H7 (cell line): Measurements from ENCODE around the gene DPEP3. TPM values are rescaled to one million over a fixed set of nuclear protein-coding genes. Genes with fewer than 3 reads are reported as not detected.
"Not testable (repeated sequence)": the region's sequence is repeated elsewhere in the genome, so short reads cannot be mapped to it uniquely, and the experiment has no call there.

ENCODE experiments used
- DNase-seq: peaks from one replicate; pipeline ENCODE4 v3.0.0; 2012
- H3K27me3 ChIP-seq: 2 replicates; pipeline ENCODE4 v1.6.0; 2011; ENCODE audit warnings: mild to moderate bottlenecking, low read length; ENCODE audit not compliant: control insufficient read depth, insufficient read depth
- H3K36me3 ChIP-seq: replicated peaks from 2 replicates; pipeline ENCODE4 v1.5.1; 2011; ENCODE audit warnings: low read length; ENCODE audit not compliant: control insufficient read depth, insufficient read depth
- H3K4me3 ChIP-seq: 2 replicates; pipeline ENCODE4 v1.5.1; 2011; ENCODE audit warnings: low read depth, mild to moderate bottlenecking, control low read depth, low read length, moderate library complexity; ENCODE audit not compliant: insufficient read depth
- total RNA-seq: library from RNA; depleted of rRNA; stranded (reverse); fragments of >200 nt; shearing (Covaris generic); gene quantifications from 2 replicates; pipeline ENCODE4 v1.2.3, GENCODE V29; 2014

The DPEP3 gene
- total RNA-seq, 1 experiment from 2014 or later: 0.03 TPM

DNA sequence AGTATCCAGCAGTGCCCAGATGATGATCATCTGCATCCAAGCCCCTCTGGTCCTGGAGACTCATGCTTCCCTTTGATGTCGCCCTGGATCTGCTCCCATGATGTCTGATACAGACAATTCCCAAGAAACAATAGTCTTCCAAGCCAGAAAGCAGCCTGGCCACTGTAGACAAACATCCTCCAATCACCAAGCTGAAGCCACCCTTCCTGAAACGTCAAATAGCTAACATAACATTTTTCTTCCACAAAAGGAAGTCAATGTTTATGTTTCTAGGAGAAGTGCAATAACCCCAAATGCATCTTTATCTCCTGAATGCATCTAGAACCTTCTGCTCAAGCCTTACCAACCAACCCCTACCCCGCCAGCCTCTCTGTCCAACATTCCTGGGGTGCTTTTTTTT, 20.2 kb upstream of the DPEP3 start:
- Histone ChIP-seq H3K4me3 (no peak overlapping the region), H3K27me3 (no peaks in the 10 kb centered on the region), H3K36me3 (no peaks in the 10 kb centered on the region)
- peak; percentile 3 for DNase-seq

DNA sequence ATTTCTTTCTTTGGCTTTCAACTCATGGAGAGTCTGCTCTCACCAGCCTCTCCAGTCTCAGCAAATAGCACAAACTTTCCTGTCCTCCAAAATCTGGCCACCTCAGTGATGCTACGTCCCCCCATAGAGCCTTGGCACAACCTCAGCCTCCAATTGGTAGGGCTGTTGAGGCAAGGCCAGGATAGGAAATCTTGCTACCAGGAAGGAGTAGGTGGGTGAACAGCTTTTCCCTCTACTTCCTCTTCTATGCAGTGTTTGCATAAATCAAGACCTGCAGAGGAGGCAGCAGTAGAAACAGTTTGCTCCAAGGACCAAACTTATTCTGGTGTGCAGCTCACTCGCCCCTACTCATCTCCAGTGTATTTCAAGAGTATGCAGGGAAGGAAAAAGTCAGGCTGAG, 19.7 kb upstream of the DPEP3 start:
- Histone ChIP-seq H3K36me3 (no peaks in the 10 kb centered on the region), H3K27me3 (no peaks in the 10 kb centered on the region), H3K4me3 (no peak overlapping the region)
- no peak for DNase-seq

GRCh38 chr16:67998779-67999688, 18.7 kb upstream of the DPEP3 start, which contains the start of gene DPEP2:
DPEP2 (minus strand) TSS chr16:67999484; CDS start chr16:67993212, 6,272 bp downstream.
- not testable (repeated sequence) for H3K4me3 ChIP-seq, H3K27me3 ChIP-seq, H3K36me3 ChIP-seq
- peak; percentile 6 for DNase-seq

GRCh38 chr16:67998231-67998778, 18.0 kb upstream of the DPEP3 start:
- H3K4me3 ChIP-seq, H3K36me3 ChIP-seq, H3K27me3 ChIP-seq, DNase-seq: not testable (repeated sequence)

GRCh38 chr16:67996666-67997065, 16.4 kb upstream of the DPEP3 start:
- Histone ChIP-seq H3K4me3 (no peak overlapping the region), H3K27me3 (peaks cover 6% of the 10 kb centered on the region; the same call in 1 of the 2 replicates), H3K36me3 (no peaks in the 10 kb centered on the region)
- peak; percentile 5 for DNase-seq

DNA sequence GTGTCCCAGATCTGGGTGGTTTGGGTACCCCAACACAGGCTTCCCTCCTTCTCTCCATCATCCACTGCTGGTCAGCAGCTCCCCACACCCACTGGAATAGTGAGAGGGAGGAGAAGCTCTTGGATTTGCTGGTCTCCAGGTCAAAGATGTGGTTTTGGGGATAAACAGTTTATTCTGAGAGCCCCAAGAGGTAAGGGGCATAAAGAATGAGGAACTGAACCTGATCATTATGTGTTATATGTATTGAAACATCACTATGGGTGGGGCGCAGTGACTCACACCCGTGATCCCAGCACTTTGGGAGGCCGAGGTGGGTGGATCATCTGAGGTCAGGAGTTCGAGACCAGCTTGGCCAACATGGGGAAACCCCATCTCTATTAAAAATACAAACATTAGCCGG, 15.1 kb upstream of the DPEP3 start:
- no peak for DNase-seq
- Histone ChIP-seq H3K36me3 (no peaks in the 10 kb centered on the region), H3K27me3 (peaks cover 6% of the 10 kb centered on the region; the same call in 1 of the 2 replicates), H3K4me3 (no peak overlapping the region)

DNA sequence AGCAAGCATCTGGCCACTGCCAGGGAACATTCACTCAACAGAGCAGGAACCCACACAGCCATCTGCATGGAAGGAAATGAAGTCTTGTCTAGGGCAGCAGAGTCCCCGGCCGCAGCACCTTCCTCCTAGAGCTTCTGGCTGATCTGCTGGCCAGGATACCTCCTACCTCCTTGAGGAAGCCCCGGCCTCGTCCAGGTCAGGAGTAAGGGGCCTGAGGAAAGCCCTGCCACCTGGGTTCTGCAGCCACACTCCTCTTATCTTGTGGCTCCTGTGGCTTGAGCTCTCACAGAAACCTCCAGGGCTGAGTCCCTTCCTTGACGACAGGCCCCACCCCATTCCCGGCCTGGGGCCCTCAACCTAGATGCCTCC, 13.7 kb upstream of the DPEP3 start:
- not testable (repeated sequence) for H3K36me3 ChIP-seq, H3K27me3 ChIP-seq, H3K4me3 ChIP-seq, DNase-seq

DNA sequence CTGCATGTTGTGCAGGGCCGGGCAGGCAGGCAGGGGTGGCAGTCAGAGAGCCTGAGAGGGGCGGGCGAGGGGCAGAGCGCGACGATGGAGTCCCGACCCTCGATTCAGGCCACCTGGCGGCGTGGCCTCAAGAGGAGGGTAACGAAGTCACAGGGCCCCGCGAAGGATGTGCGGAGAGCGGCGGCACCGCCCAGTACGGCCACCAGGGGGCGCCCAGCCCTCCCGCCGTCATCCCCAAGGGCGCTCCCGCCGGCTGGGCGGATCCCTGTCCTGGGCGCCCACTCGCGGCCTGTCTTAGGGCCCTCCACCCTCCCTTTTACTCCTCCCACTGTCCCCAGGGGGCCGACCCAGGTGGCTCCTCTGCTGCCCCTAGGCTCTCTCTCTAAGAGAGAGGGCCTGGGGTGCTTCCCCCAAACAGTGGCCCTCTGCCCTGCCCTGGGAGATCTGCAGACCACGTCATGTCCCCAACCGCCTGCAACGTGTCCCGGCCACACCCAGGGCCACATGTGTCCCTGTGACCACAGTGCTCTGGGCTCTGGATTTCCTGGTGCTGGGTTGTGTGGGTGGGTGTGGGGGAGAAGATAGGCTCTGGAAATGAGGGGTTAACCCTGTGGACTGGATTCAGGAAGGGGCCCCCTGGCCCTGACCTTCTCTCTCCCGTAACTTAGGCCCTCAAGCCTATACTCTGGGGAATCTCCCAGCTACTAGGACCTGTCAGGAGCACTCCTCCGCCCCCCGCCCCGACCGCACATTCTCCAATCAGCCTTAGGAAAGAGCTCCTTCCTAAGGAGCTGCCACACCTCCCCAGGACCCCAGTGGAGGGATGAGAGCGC, 13.1 kb upstream of the DPEP3 start:
- Histone ChIP-seq H3K36me3 (no peaks in the 10 kb centered on the region), H3K4me3 (no peak overlapping the region), H3K27me3 (peaks cover 6% of the 10 kb centered on the region; the same call in 1 of the 2 replicates)
- peak; percentile 97 for DNase-seq

DNA sequence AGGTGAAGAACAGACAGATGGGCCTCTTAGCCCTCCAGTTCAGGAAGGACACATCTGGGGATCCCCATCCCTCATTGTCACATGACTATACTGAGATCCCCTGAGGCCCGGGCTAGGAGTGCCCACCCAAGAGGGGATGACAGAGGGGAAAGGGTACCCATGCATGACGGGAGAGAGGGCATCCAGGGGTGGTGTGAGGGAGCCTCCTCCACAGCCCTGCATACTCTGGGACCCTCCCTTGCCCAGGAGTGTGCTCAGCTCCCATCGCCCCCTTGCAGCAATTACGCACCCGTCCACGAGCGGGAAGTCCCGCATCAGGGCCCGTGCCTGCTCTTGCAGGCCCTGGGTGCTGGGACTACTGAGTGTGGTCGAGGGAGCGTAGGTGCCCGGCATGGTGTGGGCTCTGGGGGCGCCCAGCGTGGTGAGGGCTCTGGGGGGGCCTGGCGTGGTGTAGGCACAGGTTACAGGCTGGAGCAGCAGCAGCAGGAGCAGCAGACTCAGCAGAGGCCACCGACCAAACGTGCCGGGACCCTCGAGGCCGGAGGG, 12.4 kb upstream of the DPEP3 start:
- H3K36me3 ChIP-seq: no peaks in the 10 kb centered on the region
- H3K27me3 ChIP-seq: peaks cover 6% of the 10 kb centered on the region; the same call in 1 of the 2 replicates
- no peak overlapping the region for H3K4me3 ChIP-seq
- no peak for DNase-seq

GRCh38 chr16:67990018-67990386, 9.7 kb upstream of the DPEP3 start:
- Histone ChIP-seq H3K4me3 (no peak overlapping the region), H3K36me3 (no peaks in the 10 kb centered on the region), H3K27me3 (peaks cover 6% of the 10 kb centered on the region; the same call in 1 of the 2 replicates)
- DNase-seq: peak; percentile 4

- H3K36me3 ChIP-seq: no peaks in the 10 kb centered on the region
- H3K27me3 ChIP-seq: peaks cover 6% of the 10 kb centered on the region; the same call in 1 of the 2 replicates
- DNase-seq: peak; percentile 9
- H3K4me3 ChIP-seq: no peak overlapping the region
Measured at GRCh38 chr16:67989322-67990017, 9.2 kb upstream of the DPEP3 start.

GRCh38 chr16:67988675-67989074, 8.4 kb upstream of the DPEP3 start:
- Histone ChIP-seq H3K4me3 (no peak overlapping the region), H3K36me3 (no peaks in the 10 kb centered on the region), H3K27me3 (peaks cover 6% of the 10 kb centered on the region; the same call in 1 of the 2 replicates)
- no peak for DNase-seq

- Histone ChIP-seq H3K36me3 (no peaks in the 10 kb centered on the region), H3K27me3 (peaks cover 1% of the 10 kb centered on the region; the same call in 1 of the 2 replicates), H3K4me3 (no peak overlapping the region)
- DNase-seq: peak; percentile 4
Measured at GRCh38 chr16:67987460-67988160, 7.3 kb upstream of the DPEP3 start.
